Measurements from ENCODE around the gene TFCP2L1. TPM values are rescaled to one million over a fixed set of nuclear protein-coding genes. Genes with fewer than 3 reads are reported as not detected.

Gene TFCP2L1
- total RNA-seq, 1 donor from 2014 or later = not detected

DNA sequence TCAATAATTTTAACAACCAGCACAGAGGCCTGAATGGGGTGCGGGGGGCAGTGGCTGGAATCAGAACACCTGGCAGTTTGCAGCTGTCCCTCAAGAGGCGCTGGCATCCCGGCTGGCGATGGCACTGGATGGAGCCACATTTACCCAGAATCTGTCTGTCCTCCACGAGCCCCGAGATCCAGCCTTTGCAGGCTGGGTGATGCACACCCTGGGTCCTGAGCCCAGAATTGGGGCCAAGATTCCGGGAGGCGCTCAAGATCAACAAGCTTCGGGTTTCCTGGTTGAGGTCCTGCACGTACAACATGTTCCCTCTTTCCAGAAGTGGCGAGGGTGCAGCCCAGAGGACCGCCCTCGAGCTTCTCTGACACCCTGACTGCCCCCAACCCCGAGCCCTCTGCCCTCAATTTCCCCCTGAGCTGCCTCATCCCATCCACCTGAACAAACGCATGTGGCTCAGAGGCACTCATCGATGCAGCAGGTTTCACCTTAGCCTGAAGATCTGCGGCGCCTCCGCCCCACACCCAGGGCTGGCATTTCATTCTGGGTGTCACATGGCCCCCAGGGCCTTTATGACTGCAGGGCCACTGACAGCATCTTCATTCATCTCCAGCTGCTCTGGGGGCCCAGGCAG, 97.5 kb downstream of the TFCP2L1 start:
- Mint-ChIP-seq H3K27ac (ENCODE audit: unreplicated experiment) (no peak overlapping the region), H3K4me1 (ENCODE audit: unreplicated experiment) (no peaks in the 10 kb centered on the region), H3K36me3 (ENCODE audit: unreplicated experiment) (no peaks in the 10 kb centered on the region), H3K4me3 (ENCODE audit: unreplicated experiment) (no peak overlapping the region), H3K27me3 (ENCODE audit: unreplicated experiment) (peaks cover 10% of the 10 kb centered on the region), H3K9me3 (ENCODE audit: unreplicated experiment) (no peaks in the 10 kb centered on the region)
- no peak for DNase-seq (ENCODE audit: extremely low spot score, unreplicated experiment)
- TF ChIP-seq CTCF (IDR thresholded peaks at IDR 0.05) = no peak

GRCh38 chr2:121186261-121186660, 98.7 kb downstream of the TFCP2L1 start:
- TF ChIP-seq CTCF (IDR thresholded peaks at IDR 0.05) = no peak
- Mint-ChIP-seq H3K4me3 (ENCODE audit: unreplicated experiment) (no peak overlapping the region), H3K27ac (ENCODE audit: unreplicated experiment) (no peak overlapping the region), H3K4me1 (ENCODE audit: unreplicated experiment) (no peaks in the 10 kb centered on the region), H3K9me3 (ENCODE audit: unreplicated experiment) (no peaks in the 10 kb centered on the region), H3K36me3 (ENCODE audit: unreplicated experiment) (no peaks in the 10 kb centered on the region), H3K27me3 (ENCODE audit: unreplicated experiment) (peaks cover 18% of the 10 kb centered on the region)
- no peak for DNase-seq (ENCODE audit: extremely low spot score, unreplicated experiment)

GRCh38 chr2:121185571-121186074, 99.4 kb downstream of the TFCP2L1 start:
- Mint-ChIP-seq H3K27me3 (ENCODE audit: unreplicated experiment) (peaks cover 22% of the 10 kb centered on the region), H3K9me3 (ENCODE audit: unreplicated experiment) (no peaks in the 10 kb centered on the region), H3K27ac (ENCODE audit: unreplicated experiment) (no peak overlapping the region), H3K4me3 (ENCODE audit: unreplicated experiment) (no peak overlapping the region), H3K36me3 (ENCODE audit: unreplicated experiment) (no peaks in the 10 kb centered on the region), H3K4me1 (ENCODE audit: unreplicated experiment) (no peaks in the 10 kb centered on the region)
- no peak for TF ChIP-seq CTCF (IDR thresholded peaks at IDR 0.05)
- no peak for DNase-seq (ENCODE audit: extremely low spot score, unreplicated experiment)

DNA sequence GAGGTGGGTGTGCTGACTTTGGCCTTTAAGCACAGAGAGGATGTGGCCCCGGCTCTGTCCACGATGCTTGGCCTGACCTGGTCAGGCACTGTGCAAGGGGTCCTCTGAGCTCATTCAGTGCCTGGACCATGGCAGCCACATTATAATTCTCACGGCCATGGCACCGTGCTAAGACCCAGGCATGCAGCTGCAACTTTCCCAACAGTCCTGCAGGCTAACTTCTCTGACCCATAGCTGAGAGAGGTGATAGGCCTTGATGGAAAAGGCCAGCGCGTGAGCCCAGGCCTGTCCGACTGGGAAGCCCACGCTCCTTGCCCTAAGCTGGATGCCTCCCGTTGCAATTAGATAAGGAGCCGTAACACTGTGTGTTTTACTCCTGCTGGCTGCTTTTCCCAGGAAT, 99.9 kb downstream of the TFCP2L1 start:
- Mint-ChIP-seq H3K36me3 (ENCODE audit: unreplicated experiment) (no peaks in the 10 kb centered on the region), H3K27me3 (ENCODE audit: unreplicated experiment) (peaks cover 25% of the 10 kb centered on the region), H3K27ac (ENCODE audit: unreplicated experiment) (no peak overlapping the region), H3K4me3 (ENCODE audit: unreplicated experiment) (no peak overlapping the region), H3K4me1 (ENCODE audit: unreplicated experiment) (no peaks in the 10 kb centered on the region), H3K9me3 (ENCODE audit: unreplicated experiment) (no peaks in the 10 kb centered on the region)
- DNase-seq (ENCODE audit: extremely low spot score, unreplicated experiment) = no peak
- TF ChIP-seq CTCF (IDR thresholded peaks at IDR 0.05) = no peak

- Mint-ChIP-seq H3K36me3 (ENCODE audit: unreplicated experiment) (no peaks in the 10 kb centered on the region), H3K27me3 (ENCODE audit: unreplicated experiment) (peaks cover 30% of the 10 kb centered on the region), H3K9me3 (ENCODE audit: unreplicated experiment) (no peaks in the 10 kb centered on the region), H3K4me1 (ENCODE audit: unreplicated experiment) (no peaks in the 10 kb centered on the region), H3K27ac (ENCODE audit: unreplicated experiment) (no peak overlapping the region), H3K4me3 (ENCODE audit: unreplicated experiment) (no peak overlapping the region)
- no peak for DNase-seq (ENCODE audit: extremely low spot score, unreplicated experiment)
- no peak for TF ChIP-seq CTCF (IDR thresholded peaks at IDR 0.05)
Measured at GRCh38 chr2:121184248-121184862, 100.6 kb downstream of the TFCP2L1 start.
